ENCODE data around the gene USP48.

The USP48 gene

GRCh38 chr1:21743476-21743875 lies 39.5 kb downstream of the USP48 start:
- DNase-seq: no peak

- DNase-seq: no peak
Measured at GRCh38 chr1:21742578-21742977, 40.4 kb downstream of the USP48 start.

- DNase-seq: no peak
Measured at GRCh38 chr1:21741206-21741605, 41.7 kb downstream of the USP48 start.

GRCh38 chr1:21736876-21737275 lies 46.1 kb downstream of the USP48 start:
- DNase-seq: no peak

GRCh38 chr1:21736011-21736410 lies 46.9 kb downstream of the USP48 start:
- DNase-seq: no peak

GRCh38 chr1:21734526-21734925 lies 48.4 kb downstream of the USP48 start:
- DNase-seq: no peak

- no peak for DNase-seq
Measured at GRCh38 chr1:21732664-21733063, 50.3 kb downstream of the USP48 start.

GRCh38 chr1:21725748-21726392 lies 57.1 kb downstream of the USP48 start:
- no peak for DNase-seq

- DNase-seq: no peak
Measured at GRCh38 chr1:21724570-21724969, 58.4 kb downstream of the USP48 start.

GRCh38 chr1:21724098-21724497 lies 58.9 kb downstream of the USP48 start:
- no peak for DNase-seq

- DNase-seq: no peak
Measured at GRCh38 chr1:21721295-21721985, 61.5 kb downstream of the USP48 start.

GRCh38 chr1:21716169-21716568 lies 66.8 kb downstream of the USP48 start:
- no peak for DNase-seq

GRCh38 chr1:21707891-21708290 lies 75.1 kb downstream of the USP48 start:
- no peak for DNase-seq

GRCh38 chr1:21707086-21707840 lies 75.7 kb downstream of the USP48 start:
- DNase-seq: no peak

GRCh38 chr1:21706151-21706835 lies 76.7 kb downstream of the USP48 start:
- DNase-seq: no peak

- no peak for DNase-seq
Measured at GRCh38 chr1:21705303-21705980, 77.5 kb downstream of the USP48 start.

GRCh38 chr1:21704145-21704544 lies 78.8 kb downstream of the USP48 start:
- DNase-seq: no peak

GRCh38 chr1:21703318-21703963 lies 79.5 kb downstream of the USP48 start:
- DNase-seq: no peak

GRCh38 chr1:21702780-21703179 lies 80.2 kb downstream of the USP48 start:
- DNase-seq: no peak

- no peak for DNase-seq
Measured at GRCh38 chr1:21701401-21701800, 81.5 kb downstream of the USP48 start.

- DNase-seq: no peak
Measured at GRCh38 chr1:21700094-21700493, 82.9 kb downstream of the USP48 start.

- DNase-seq: no peak
Measured at GRCh38 chr1:21696931-21697330, 86.0 kb downstream of the USP48 start.

Data from SIG-M5 (cell line).